OCI-M1 (cell line): ENCODE data around the gene PCK2.

Source experiments
- DNase-seq: peaks from one replicate; lab custom pipeline; 2025; lab: John Stamatoyannopoulos, UW

The PCK2 gene

GRCh38 chr14:24075485-24076301 lies 18.4 kb upstream of the PCK2 start:
- no peak for DNase-seq

DNA sequence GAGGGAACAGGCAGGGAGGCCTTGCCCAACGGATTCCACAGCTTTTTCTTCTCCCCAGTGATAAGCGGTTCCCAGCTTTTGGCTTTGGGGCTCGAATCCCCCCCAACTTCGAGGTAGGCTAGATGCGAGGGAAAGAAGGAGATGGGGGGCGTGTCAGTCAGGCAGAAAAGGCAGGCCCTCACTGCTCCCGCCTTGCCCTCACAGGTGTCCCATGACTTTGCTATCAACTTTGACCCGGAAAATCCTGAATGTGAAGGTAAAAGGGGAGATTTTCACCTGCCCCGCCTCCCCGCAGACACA lies 17.9 kb upstream of the PCK2 start:
- no peak for DNase-seq

- DNase-seq = no peak
Observed at GRCh38 chr14:24077086-24077485, 17.0 kb upstream of the PCK2 start.

GRCh38 chr14:24078146-24078545 lies 16.0 kb upstream of the PCK2 start:
- no peak for DNase-seq

DNA sequence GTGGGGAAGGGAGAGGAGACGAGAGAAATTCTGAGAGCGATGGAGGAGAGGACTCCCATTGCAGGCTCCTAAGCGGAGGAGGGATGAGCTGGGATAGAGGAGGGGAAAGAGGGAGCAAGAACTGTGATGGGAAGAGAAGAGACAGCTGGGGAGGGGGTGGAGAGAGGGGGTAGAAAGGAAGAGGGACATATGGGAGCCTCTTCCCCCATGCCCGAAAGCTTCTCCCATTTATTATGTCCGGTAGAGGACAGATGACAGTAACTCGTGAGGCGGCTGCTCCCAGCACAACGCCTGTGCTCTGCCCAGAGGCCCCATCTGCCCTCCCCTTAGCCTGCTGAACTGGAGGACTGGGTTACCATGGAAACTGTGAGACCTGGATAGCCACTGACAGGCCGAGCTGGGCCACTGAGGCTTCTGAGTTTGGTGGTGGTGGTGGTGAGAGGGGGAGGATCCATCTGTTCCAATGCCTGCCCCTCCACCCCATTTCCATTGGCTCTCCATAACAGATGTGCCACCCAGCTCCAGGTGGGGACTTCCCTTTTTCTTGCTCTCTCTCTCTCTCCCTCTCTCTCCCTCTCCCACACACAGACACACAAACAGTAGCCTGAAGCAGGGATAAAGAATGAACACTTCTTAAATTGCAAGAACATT lies 14.5 kb upstream of the PCK2 start:
- peak; percentile 43 for DNase-seq

- no peak for DNase-seq
Observed at GRCh38 chr14:24080142-24080530, 14.0 kb upstream of the PCK2 start.

DNA sequence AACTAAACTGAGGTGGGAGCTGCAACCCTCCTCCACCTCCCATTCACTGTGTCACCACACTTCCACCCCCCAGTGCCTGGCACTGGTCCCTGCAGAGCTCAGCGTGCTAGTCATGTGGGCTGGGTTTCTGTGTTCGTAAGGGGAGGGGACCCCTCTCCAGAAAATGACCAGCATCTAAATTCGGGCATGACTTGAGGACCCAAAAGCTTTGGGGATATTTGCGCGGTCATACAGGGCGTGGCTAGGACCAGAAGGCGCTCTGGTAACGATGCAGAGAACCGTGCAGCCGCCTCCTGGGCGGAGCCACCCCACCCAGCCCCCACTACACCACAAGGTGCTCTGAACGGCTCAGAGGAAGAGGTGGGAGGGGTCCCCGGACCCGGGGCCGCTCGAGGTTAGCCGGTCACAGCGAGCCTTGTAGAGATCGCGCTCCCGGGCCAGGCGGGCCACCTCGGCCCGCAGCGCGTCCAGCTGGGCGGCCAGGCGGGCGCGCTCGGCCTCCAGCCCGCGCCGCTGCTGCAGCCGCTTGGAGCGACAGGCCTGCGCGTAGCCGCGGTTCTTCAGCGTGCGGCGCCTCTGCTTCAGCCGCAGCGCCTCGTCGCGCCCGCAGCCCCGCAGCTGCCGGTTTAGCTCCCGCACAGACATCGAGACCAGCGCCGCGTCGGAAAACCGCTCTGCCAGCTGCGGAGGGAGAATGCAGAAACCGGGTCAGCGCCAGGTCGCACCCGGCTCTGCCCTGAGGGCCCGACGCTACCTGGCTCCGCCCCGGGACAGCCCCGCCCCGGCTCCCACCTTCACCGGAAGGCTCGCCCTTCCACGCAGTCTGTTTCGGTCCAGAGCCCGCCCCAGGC lies 13.0 kb upstream of the PCK2 start:
- peak; percentile 40 for DNase-seq

DNA sequence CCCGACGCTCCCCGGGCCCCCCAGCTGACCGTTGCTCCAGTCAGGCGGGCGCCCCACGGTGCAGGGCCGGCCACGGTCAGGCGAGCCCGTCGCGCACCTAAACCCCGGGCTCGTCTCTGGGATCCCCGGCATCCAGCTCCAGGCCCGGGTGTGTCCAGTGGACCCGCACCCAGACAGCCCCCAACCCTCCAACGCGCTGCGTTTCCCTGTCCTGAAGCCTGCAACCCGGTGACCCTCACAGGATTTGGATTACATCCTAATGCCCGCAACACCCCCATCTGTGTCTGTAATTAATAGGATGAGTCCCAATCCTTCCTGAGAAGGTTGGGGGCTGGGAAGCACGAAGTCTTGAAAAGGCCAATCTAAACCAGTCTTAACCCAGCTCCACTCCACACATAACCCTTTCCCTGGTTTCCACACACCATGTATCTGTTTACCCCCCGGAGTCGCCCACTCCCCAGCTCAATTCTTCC lies 12.3 kb upstream of the PCK2 start:
- DNase-seq = no peak

DNA sequence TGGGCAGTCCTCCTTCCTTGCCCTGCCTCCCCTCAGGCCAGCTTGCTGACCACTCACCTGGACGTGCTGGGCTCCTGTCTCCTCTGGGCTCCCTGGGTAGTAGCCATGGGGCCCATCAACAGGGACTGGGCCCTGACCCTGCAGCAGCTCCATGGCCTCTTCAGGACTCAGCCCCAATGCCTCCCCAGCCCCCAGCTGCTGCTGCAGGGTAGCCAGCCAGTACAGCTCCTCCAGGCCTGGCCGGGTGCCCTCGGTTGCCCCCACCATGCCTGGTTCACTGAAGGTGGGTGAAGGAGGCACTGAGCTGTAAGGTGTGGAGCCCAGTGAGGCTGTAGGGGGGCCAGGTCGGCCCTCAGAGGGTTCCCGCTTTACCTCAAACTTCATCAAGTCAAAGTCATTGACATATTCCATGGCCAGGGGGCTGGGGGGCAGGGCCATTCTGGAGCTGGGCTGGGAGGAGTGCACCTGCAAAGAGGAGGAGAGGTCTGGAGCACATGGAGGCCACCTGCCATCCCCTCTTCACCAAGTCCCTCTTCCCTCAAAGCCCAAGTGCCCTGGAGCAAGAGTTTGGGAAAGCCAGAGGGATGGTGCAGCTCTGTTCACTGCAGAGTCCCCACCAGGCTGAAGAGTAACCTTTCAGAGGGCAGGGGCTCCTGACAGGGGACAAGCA lies 11.6 kb upstream of the PCK2 start:
- no peak for DNase-seq

DNA sequence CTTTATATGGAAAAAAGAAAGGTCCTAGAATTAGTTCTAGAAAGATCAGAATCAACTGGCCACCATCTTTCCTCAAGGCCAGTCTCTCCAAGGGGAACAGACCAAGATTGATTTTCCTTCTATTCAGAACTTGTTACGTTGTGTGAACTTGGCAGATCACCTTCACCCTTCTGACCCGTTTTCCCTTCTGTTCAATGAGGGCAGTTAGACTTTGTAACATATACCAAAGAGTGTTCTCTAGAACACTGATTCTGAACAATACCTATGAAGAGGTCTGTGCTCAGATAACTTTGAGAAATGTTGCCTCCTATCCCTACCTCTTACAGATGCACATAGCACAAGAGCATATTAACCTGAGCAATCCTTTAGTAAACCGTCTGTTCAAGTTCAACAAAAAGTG lies 10.6 kb upstream of the PCK2 start:
- DNase-seq = no peak

DNA sequence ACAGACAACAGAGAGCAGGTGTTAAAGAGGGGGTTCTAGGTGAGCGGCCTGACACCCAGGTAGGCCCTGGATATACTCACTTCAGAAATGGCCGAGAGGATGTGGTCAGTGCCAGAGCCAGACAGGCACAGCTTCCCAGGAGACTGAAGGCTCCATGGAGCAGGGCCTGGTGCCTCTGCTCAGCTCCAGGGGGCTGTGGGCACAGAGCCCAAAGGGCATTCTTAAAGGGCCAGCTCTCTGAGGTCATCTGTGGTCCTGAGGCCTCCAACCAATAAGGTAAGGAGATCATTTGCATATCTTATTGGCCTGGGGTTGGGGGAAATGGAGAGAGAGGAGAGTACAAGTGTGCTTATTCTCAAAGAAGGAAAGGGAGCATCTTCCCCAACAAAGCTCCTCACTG lies 9.7 kb upstream of the PCK2 start:
- DNase-seq = no peak

- DNase-seq = no peak
Observed at GRCh38 chr14:24085215-24085614, 8.9 kb upstream of the PCK2 start.

DNA sequence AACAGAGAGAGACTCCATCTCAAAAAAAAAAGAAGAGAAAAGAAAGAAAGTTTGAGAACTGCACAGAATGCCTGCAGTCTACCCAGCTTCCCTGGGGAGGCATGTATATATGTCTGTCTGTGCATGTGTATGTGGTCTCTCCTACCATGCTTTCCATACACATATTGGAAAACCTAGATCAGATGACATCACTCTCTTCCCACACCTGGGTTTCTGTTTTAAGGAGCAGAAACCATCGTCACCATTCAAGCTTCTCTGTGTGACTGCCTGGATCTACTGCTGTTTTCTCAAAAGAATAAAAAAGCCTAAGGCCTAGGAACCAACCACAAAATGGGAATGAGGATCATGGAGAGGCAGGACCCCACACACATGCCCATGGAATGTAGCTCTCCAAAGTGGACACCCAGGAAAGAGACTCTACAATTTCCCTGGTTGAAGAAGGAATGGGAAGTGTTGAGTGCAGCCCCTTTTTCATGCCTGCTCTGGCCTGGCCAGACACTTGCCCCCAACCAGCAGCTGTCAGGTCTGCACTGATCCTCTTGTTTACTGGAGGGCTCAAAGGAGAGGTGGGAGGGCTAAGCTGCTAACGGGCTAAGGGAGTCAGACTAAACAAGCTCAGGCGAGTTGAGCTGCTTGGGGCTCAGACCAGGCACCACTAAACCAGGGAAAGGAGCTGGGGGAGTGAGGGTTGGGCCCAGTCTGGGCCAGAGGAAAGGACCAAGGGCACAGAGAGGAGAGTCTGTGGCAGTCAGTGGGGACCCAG lies 7.7 kb upstream of the PCK2 start:
- no peak for DNase-seq

DNA sequence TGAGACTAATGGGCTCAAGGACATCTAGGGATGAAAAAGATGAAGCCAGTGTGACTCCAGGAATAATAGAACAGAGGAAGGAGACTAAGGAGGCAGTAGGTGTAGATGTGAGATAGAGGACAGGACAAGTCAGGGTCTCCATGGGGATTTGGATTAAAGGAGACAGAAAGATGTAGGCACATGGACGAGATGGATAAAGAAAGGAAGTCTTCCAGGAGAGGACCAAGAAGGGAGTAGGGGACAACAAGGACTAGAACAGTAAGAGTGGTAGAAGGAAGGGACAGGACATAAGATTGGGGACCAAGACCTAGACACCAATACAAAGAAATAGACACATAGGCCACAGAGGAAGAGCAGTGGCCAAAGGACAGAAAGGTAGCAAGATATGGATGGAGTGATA lies 7.1 kb upstream of the PCK2 start:
- no peak for DNase-seq

GRCh38 chr14:24088095-24088494 lies 6.0 kb upstream of the PCK2 start:
- no peak for DNase-seq

GRCh38 chr14:24089890-24090289 lies 4.2 kb upstream of the PCK2 start:
- DNase-seq = no peak

GRCh38 chr14:24092110-24092504 lies 2.0 kb upstream of the PCK2 start:
- DNase-seq = no peak

- no peak for DNase-seq
Observed at GRCh38 chr14:24092505-24093206, 1.5 kb upstream of the PCK2 start.

DNA sequence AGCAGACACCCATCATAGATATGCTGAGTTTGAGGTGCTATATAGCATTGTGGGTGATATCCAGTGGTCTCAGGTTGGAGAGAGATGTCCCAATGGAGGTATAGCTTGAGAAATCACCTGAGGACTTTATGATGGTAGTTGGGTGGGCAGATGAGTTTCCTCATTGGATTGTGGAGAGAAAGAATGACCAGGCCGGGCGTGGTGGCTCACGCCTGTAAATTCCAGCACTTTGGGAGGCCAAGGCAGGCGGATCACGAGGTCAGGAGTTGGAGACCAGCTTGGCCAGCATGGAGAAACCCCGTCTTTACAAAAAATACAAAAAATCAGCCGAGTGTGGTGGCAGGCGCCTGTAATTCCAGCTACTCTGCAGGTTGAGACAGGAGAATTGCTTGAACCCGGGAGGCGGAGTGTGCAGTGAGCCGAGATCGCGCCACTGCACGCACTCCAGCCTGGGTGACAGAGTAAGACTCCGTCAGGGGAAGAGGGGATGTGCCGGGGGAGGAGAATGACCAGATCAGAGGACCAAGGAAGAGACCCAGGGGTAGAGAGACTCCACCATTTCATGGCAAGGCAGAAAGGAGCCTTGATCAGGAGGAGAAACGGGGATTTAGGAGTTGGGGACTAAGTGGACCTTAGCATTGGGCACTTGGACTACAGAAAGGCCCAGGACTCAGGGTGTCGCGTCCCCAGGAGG lies 757 bp upstream of the PCK2 start:
- no peak for DNase-seq

DNA sequence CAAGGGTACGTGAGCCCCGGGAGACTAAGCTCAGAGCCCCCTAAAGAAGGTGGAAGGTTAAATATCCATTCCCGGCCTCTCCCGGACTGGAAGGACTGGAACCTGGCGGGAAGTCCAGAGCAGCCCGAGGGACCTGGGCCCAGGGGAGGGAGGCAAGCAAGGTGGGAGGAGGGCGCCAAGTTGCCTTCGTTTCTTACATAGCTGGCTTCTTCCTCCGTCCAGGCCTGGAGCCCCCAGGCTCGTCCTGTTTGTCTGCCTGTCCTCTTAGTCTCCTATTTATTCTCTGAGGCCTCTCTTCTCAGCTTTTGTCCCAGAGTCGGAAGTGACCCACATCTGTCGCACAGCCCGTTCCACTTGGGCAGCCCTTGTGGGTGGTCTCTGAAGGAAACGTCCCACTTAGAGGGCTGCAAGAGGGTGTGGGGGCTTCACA lies 745 bp downstream of the PCK2 start:
- DNase-seq = no peak
